Measurements from ENCODE around the gene ABL1. TPM values are rescaled to one million over a fixed set of nuclear protein-coding genes. Genes with fewer than 3 reads are reported as not detected.

Gene ABL1
- polyA plus RNA-seq, 3 donors from 2014 or later = 0.25 to 19.2 (median 5.0) TPM

GRCh38 chr9:130895481-130896232 lies 60.6 kb downstream of the ABL1 start:
- Mint-ChIP-seq H3K4me1 (peaks cover 0 to 3% of the 10 kb centered on the region in 2 donors), H3K27ac (no peak overlapping the region), H3K9me3 (no peaks in the 10 kb centered on the region), H3K27me3 (ENCODE audit: low read depth in 3 of 3) (peaks cover 0 to 2% (median 0%) of the 10 kb centered on the region in 3 donors), H3K4me3 (no peak overlapping the region), H3K36me3 (no peaks in the 10 kb centered on the region)
- DNase-seq = no peak

GRCh38 chr9:130896233-130897014 lies 61.4 kb downstream of the ABL1 start, which contains the start of gene QRFP:
TSS of gene QRFP (minus strand) at chr9:130896812. CDS start at chr9:130893838, 2,974 bp downstream.
- H3K4me1 Mint-ChIP-seq = peaks cover 0 to 3% of the 10 kb centered on the region in 2 donors
- peaks cover 0 to 3% (median 0%) of the 10 kb centered on the region in 3 donors for H3K27me3 Mint-ChIP-seq (ENCODE audit: low read depth in 3 of 3)
- H3K9me3 Mint-ChIP-seq = no peaks in the 10 kb centered on the region
- no peak for DNase-seq
- H3K27ac Mint-ChIP-seq = no peak within 1 kb of the TSS
- no peaks in the 10 kb centered on the region for H3K36me3 Mint-ChIP-seq
- H3K4me3 Mint-ChIP-seq = no peak within 1 kb of the TSS

GRCh38 chr9:130897105-130897751 lies 62.2 kb downstream of the ABL1 start:
- Mint-ChIP-seq H3K27ac (no peak overlapping the region), H3K4me1 (peaks cover 0 to 3% of the 10 kb centered on the region in 2 donors), H3K36me3 (no peaks in the 10 kb centered on the region), H3K27me3 (ENCODE audit: low read depth in 3 of 3) (peaks cover 0 to 1% (median 0%) of the 10 kb centered on the region in 3 donors), H3K9me3 (no peaks in the 10 kb centered on the region), H3K4me3 (no peak overlapping the region)
- no peak for DNase-seq

- DNase-seq = no peak
- Mint-ChIP-seq H3K9me3 (no peaks in the 10 kb centered on the region), H3K36me3 (no peaks in the 10 kb centered on the region), H3K4me3 (no peak overlapping the region), H3K4me1 (peaks cover 0 to 3% of the 10 kb centered on the region in 2 donors), H3K27me3 (ENCODE audit: low read depth in 3 of 3) (peaks cover 0 to 1% (median 0%) of the 10 kb centered on the region in 3 donors), H3K27ac (no peak overlapping the region)
Observed at GRCh38 chr9:130897848-130898551, 62.9 kb downstream of the ABL1 start.

GRCh38 chr9:130898552-130898852 lies 63.4 kb downstream of the ABL1 start:
- DNase-seq = no peak
- Mint-ChIP-seq H3K27ac (no peak overlapping the region), H3K4me1 (peaks cover 0 to 2% of the 10 kb centered on the region in 2 donors), H3K4me3 (no peak overlapping the region), H3K27me3 (ENCODE audit: low read depth in 3 of 3) (peaks cover 0 to 1% (median 0%) of the 10 kb centered on the region in 3 donors), H3K36me3 (no peaks in the 10 kb centered on the region), H3K9me3 (no peaks in the 10 kb centered on the region)

- Mint-ChIP-seq H3K27ac (no peak overlapping the region), H3K9me3 (no peaks in the 10 kb centered on the region), H3K36me3 (no peaks in the 10 kb centered on the region), H3K4me1 (no peaks in the 10 kb centered on the region), H3K27me3 (ENCODE audit: low read depth in 3 of 3) (peaks cover 0 to 1% (median 0%) of the 10 kb centered on the region in 3 donors), H3K4me3 (no peak overlapping the region)
- DNase-seq = no peak
Observed at GRCh38 chr9:130899051-130899748, 64.1 kb downstream of the ABL1 start.

- no peak overlapping the region for H3K4me3 Mint-ChIP-seq
- H3K9me3 Mint-ChIP-seq = no peaks in the 10 kb centered on the region
- H3K4me1 Mint-ChIP-seq = no peaks in the 10 kb centered on the region
- peaks cover 0 to 1% (median 0%) of the 10 kb centered on the region in 3 donors for H3K27me3 Mint-ChIP-seq (ENCODE audit: low read depth in 3 of 3)
- no peak for DNase-seq
- H3K27ac Mint-ChIP-seq = no peak overlapping the region
- H3K36me3 Mint-ChIP-seq = no peaks in the 10 kb centered on the region
Observed at GRCh38 chr9:130900701-130901497, 65.8 kb downstream of the ABL1 start.

- Mint-ChIP-seq H3K27ac (no peak overlapping the region), H3K36me3 (no peaks in the 10 kb centered on the region), H3K4me1 (no peaks in the 10 kb centered on the region), H3K27me3 (ENCODE audit: low read depth in 3 of 3) (peaks cover 0 to 1% (median 0%) of the 10 kb centered on the region in 3 donors), H3K9me3 (no peaks in the 10 kb centered on the region), H3K4me3 (no peak overlapping the region)
- DNase-seq = no peak
Observed at GRCh38 chr9:130901498-130902203, 66.6 kb downstream of the ABL1 start.

- Mint-ChIP-seq H3K36me3 (no peaks in the 10 kb centered on the region), H3K4me3 (no peak overlapping the region), H3K9me3 (no peaks in the 10 kb centered on the region), H3K4me1 (no peaks in the 10 kb centered on the region), H3K27me3 (ENCODE audit: low read depth in 3 of 3) (peaks cover 0 to 1% (median 0%) of the 10 kb centered on the region in 3 donors), H3K27ac (no peak overlapping the region)
- no peak for DNase-seq
Observed at GRCh38 chr9:130902204-130903185, 67.4 kb downstream of the ABL1 start.

GRCh38 chr9:130903194-130904069 lies 68.4 kb downstream of the ABL1 start:
- no peaks in the 10 kb centered on the region for H3K36me3 Mint-ChIP-seq
- peaks cover 0 to 1% (median 0%) of the 10 kb centered on the region in 3 donors for H3K27me3 Mint-ChIP-seq (ENCODE audit: low read depth in 3 of 3)
- H3K27ac Mint-ChIP-seq = no peak overlapping the region
- no peak for DNase-seq
- no peak overlapping the region for H3K4me3 Mint-ChIP-seq
- no peaks in the 10 kb centered on the region for H3K4me1 Mint-ChIP-seq
- H3K9me3 Mint-ChIP-seq = no peaks in the 10 kb centered on the region

Measured in immature natural killer cell (primary cell).